HepG2 (cell line): ENCODE measurements around the gene EMC8. TPM values are rescaled to one million over a fixed set of nuclear protein-coding genes. Genes with fewer than 3 reads are reported as not detected.

ENCODE experiments used
- ADNP ChIP-seq: sonication (generic); formaldehyde crosslinking; IDR thresholded peaks from 2 replicates; pipeline ENCODE4 v1.4.0; 2020; ENCODE audit warnings: missing genetic modification reagents
- CBX5 ChIP-seq: sonication (generic); formaldehyde crosslinking; IDR thresholded peaks from 2 replicates; pipeline ENCODE4 v1.4.0; 2020; ENCODE audit warnings: missing genetic modification reagents, borderline replicate concordance
- CCAR2 ChIP-seq: fragments of 200-400 bp; formaldehyde crosslinking; optimal IDR thresholded peaks from 2 replicates; pipeline ENCODE3; 2018; ENCODE audit warnings: low read depth, mild to moderate bottlenecking, low read length, moderate library complexity
- HINFP ChIP-seq: sonication (generic); formaldehyde crosslinking; IDR thresholded peaks from 2 replicates; pipeline ENCODE4 v1.4.0; 2020; ENCODE audit warnings: low read depth, mild to moderate bottlenecking, missing genetic modification reagents
- HMG20B ChIP-seq: conservative IDR thresholded peaks from 2 replicates; pipeline ENCODE4 v1.6.1; 2016; ENCODE audit warnings: missing genetic modification reagents, missing compliant biosample characterization
- MEIS2 ChIP-seq: sonication (generic); formaldehyde crosslinking; IDR thresholded peaks from 2 replicates; pipeline ENCODE4 v1.9.0; 2021; ENCODE audit warnings: mild to moderate bottlenecking, missing genetic modification reagents
- NBN ChIP-seq: fragments of 450-650 bp; conservative IDR thresholded peaks from 2 replicates; pipeline ENCODE4 v1.6.1; 2017
- NFE2L2 ChIP-seq: fragments of 150-350 bp; IDR thresholded peaks from 2 replicates; pipeline ENCODE4 v1.6.1; 2014; ENCODE audit warnings: low read length
- PAXIP1 ChIP-seq: sonication (generic); formaldehyde crosslinking; conservative IDR thresholded peaks from 2 replicates; pipeline ENCODE4 v1.4.0; 2020; ENCODE audit warnings: mild to moderate bottlenecking, missing genetic modification reagents, moderate library complexity
- PHF20 ChIP-seq: sonication (generic); formaldehyde crosslinking; IDR thresholded peaks from 2 replicates; pipeline ENCODE4 v1.5.0; 2020; ENCODE audit warnings: mild to moderate bottlenecking, missing genetic modification reagents
- PHF5A ChIP-seq: IDR thresholded peaks from one replicate; pipeline ENCODE4 v1.6.1; 2018; ENCODE audit warnings: low read depth, missing genetic modification reagents; ENCODE audit not compliant: unreplicated experiment
- PRPF4 ChIP-seq: fragments of 200-400 bp; formaldehyde crosslinking; IDR thresholded peaks from 2 replicates; pipeline ENCODE4 v1.6.1; 2016; ENCODE audit warnings: low read length, low read depth; ENCODE audit not compliant: poor library complexity, severe bottlenecking
- TARDBP ChIP-seq: sonication (generic); formaldehyde crosslinking; IDR thresholded peaks from 2 replicates; pipeline ENCODE4 v1.8.0; 2022; ENCODE audit warnings: mild to moderate bottlenecking, missing genetic modification reagents
- THYN1 ChIP-seq: sonication (generic); formaldehyde crosslinking; IDR thresholded peaks from 2 replicates; pipeline ENCODE4 v1.8.1; 2023; ENCODE audit warnings: low read depth, mild to moderate bottlenecking, moderate library complexity, missing genetic modification reagents, borderline replicate concordance
- ZBTB20 ChIP-seq: sonication (generic); formaldehyde crosslinking; IDR thresholded peaks from 2 replicates; pipeline ENCODE4 v1.8.1; 2023; ENCODE audit warnings: missing genetic modification reagents, low read depth, mild to moderate bottlenecking, borderline replicate concordance
- ZNF546 ChIP-seq: sonication (generic); formaldehyde crosslinking; conservative IDR thresholded peaks from 2 replicates; pipeline ENCODE4 v1.8.1; 2023; ENCODE audit warnings: mild to moderate bottlenecking, missing genetic modification reagents
- ZNF768 ChIP-seq: sonication (generic); formaldehyde crosslinking; IDR thresholded peaks from 2 replicates; pipeline ENCODE4 v1.4.0; 2020; ENCODE audit warnings: missing genetic modification reagents
- ZNF777 ChIP-seq: sonication (generic); formaldehyde crosslinking; IDR thresholded peaks from 2 replicates; pipeline ENCODE4 v1.4.0; 2020; ENCODE audit warnings: missing genetic modification reagents
- polyA plus RNA-seq, 8 experiments: library from polyadenylated mRNA; depleted of rRNA in 3 of 8; stranded (reverse) in 7 of 8; unstranded in 1 of 8; fragments of >200 nt; fragmentation: Illumina TruSeq in 4 of 8; extraction: Trizol in 4 of 8; gene quantifications; 2 replicates each; pipeline versions ENCODE4 v1.2.1 to v1.2.3, GENCODE V29; 2011 to 2016; ENCODE audit warnings: low read depth in 4 of 8, missing spikeins in 1 of 8, mixed read lengths in 1 of 8; ENCODE audit not compliant: insufficient read depth in 1 of 8
- total RNA-seq, 5 experiments: library from RNA; depleted of rRNA; stranded (reverse); fragments of >200 nt; fragmentation: Illumina TruSeq; extraction: Trizol; gene quantifications; 2 replicates each; pipeline ENCODE4 v1.2.3, GENCODE V29; 2016; ENCODE audit warnings: low read depth in 1 of 5
- TF ChIP-seq, protein P1 (sequence below): sonication (generic); formaldehyde crosslinking; conservative IDR thresholded peaks from 2 replicates; pipeline ENCODE4 v1.8.0; 2022; ENCODE audit warnings: low read depth, missing genetic modification reagents
- TF ChIP-seq, protein P2 (sequence below): IDR thresholded peaks from 2 replicates; pipeline ENCODE4 v1.6.1; 2016; ENCODE audit warnings: mild to moderate bottlenecking, missing biosample characterization, missing genetic modification reagents
- TF ChIP-seq, protein P3 (sequence below): sonication (generic); formaldehyde crosslinking; IDR thresholded peaks from 2 replicates; pipeline ENCODE4 v1.5.0; 2020; ENCODE audit warnings: missing genetic modification reagents, mild to moderate bottlenecking, borderline replicate concordance

Gene EMC8
- total and polyA plus RNA-seq, 2 of the 13 experiments (the other 11 are each of a cell fraction or from before 2014, with no cell fraction given) = 55.0 to 76.0 TPM

DNA sequence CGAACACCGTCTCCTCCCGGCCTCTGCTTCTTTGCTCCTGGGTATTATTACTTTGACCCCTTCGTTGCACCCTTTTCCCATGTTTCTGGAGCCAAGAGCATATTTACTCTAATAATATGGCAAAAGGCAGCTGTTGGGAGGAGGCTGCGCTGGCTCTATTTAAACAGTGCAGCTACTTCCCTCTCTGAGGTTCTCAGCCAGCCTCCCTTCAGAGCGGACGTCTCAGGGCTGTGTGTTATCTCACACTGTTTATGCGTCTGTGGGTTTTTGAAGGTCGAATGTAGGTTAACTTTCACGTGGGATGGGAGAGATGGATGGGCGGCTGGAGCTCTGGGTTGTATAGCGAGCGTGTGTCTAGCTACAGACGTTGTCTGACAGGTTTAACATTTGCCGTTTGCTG, 45.4 kb upstream of the EMC8 start (continued):
- TF ChIP-seq, protein P1, sequence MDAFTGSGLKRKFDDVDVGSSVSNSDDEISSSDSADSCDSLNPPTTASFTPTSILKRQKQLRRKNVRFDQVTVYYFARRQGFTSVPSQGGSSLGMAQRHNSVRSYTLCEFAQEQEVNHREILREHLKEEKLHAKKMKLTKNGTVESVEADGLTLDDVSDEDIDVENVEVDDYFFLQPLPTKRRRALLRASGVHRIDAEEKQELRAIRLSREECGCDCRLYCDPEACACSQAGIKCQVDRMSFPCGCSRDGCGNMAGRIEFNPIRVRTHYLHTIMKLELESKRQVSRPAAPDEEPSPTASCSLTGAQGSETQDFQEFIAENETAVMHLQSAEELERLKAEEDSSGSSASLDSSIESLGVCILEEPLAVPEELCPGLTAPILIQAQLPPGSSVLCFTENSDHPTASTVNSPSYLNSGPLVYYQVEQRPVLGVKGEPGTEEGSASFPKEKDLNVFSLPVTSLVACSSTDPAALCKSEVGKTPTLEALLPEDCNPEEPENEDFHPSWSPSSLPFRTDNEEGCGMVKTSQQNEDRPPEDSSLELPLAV (CRISPR knock-in tag) = no peak
- TF ChIP-seq TARDBP (peak; percentile 58; the same call in 1 of the 2 replicates), CBX5 (CRISPR knock-in tag) (peak; percentile 14; the same call in 1 of the 2 replicates), THYN1 (no peak), PAXIP1 (CRISPR knock-in tag) (peak; percentile 69), PHF5A (CRISPR knock-in tag) (no peak), ZNF546 (no peak), ZBTB20 (CRISPR knock-in tag) (peak; percentile 64; the same call in 1 of the 2 replicates), CCAR2 (no peak), ZNF777 (CRISPR knock-in tag) (no peak), PHF20 (CRISPR knock-in tag) (no peak), ADNP (CRISPR knock-in tag) (no peak), MEIS2 (CRISPR knock-in tag) (no peak), HINFP (CRISPR knock-in tag) (0 out of 2 replicates have a peak, but pooled peaks have one; percentile 28), NBN (no peak), PRPF4 (no peak), ZNF768 (CRISPR knock-in tag) (no peak), HMG20B (CRISPR knock-in tag) (no peak), NFE2L2 (no peak)
- TF ChIP-seq, protein P2, sequence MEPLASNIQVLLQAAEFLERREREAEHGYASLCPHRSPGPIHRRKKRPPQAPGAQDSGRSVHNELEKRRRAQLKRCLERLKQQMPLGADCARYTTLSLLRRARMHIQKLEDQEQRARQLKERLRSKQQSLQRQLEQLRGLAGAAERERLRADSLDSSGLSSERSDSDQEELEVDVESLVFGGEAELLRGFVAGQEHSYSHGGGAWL = no peak
- TF ChIP-seq, protein P3, sequence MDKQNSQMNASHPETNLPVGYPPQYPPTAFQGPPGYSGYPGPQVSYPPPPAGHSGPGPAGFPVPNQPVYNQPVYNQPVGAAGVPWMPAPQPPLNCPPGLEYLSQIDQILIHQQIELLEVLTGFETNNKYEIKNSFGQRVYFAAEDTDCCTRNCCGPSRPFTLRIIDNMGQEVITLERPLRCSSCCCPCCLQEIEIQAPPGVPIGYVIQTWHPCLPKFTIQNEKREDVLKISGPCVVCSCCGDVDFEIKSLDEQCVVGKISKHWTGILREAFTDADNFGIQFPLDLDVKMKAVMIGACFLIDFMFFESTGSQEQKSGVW (CRISPR knock-in tag) = no peak
